HG02870 (cell line): Measurements from ENCODE around the gene ZNF608.
A peak's percentile ranks its signal among the peaks of the same experiment; 100 is the strongest.

Experiments used
- ATAC-seq: cut with Tn5 transposase; IDR thresholded peaks from one replicate; pipeline ENCODE4 v1.9.1; 2021; ENCODE audit warnings: mild to moderate bottlenecking, moderate library complexity; ENCODE audit not compliant: unreplicated experiment

Gene ZNF608

GRCh38 chr5:124721229-124721735, 25.2 kb downstream of the ZNF608 start:
- no peak for ATAC-seq

DNA sequence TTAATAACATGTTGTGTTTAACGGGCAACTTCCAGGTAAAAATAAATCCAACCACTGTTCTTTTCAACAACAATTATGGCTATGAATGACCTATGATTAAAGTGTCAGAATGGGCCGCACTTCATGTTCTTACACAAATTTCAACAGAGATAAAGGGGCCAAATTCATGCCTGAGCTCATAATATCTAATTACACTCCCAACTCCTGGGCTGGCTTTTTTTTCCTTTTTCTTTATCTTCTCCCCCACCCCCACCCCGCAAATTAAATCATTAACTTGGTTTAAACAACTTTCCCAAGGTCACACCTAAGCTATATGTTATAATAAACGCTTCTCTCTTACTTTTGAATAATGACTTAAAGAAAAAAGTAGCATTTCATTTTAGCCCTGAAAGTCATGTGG, 25.8 kb downstream of the ZNF608 start:
- no peak for ATAC-seq

DNA sequence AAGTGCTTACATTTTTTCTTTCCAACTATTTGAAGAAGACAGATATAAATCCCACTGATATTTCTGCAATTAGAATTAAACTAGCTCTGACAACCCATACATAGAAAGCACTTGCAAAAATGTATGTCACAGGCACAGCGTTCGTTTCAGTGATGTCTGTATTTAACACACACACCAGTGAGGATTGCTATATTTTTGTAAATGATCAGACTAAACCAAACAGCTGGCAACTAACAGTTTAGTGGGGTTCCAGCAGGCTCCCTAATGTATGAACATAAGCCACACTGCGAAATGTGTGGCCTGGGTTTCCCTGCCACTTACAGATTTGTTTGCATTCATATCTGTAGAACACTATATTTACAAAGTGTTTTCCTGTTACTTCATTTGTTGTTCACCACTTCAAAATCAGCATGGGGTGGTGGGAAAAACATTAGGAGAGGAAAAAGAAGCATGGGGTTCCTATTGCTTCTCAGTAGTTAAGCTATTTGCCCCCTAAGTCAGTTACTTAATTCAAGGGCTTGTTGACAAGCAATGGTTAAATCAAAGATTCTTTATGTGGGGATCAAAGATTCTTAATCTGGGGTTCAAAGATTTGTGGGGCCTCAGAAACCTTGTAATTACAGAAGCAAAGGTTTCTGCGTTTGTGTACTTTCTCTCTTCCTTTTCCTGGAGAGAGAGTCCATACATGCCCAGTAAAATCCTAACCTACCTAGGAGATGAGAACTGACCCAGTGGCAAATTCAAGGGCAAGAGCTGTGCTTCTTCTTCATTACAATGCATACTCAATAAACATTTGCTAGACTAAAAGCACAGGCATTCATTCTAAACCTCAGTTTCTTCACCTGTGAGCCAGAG, 27.1 kb downstream of the ZNF608 start:
- ATAC-seq = no peak

DNA sequence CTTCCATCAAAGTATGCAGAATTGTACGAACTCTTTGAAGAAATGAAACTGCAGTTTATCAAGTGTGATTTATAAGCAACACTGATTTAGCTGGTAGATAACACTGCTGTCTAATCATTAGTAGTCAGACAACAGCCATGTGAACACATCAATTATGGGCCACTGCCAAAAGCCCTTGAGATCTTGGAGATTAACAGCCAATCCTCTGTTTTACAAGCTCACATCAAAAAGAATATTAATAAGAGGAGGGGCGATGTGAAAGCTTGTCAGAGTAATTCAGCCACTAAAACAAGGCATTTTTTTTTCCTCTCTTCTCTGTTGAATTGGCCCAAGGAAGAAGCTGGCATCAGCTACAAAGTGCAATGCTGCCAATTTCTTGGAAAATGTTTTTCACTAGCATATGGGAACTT, 28.1 kb downstream of the ZNF608 start:
- no peak for ATAC-seq

DNA sequence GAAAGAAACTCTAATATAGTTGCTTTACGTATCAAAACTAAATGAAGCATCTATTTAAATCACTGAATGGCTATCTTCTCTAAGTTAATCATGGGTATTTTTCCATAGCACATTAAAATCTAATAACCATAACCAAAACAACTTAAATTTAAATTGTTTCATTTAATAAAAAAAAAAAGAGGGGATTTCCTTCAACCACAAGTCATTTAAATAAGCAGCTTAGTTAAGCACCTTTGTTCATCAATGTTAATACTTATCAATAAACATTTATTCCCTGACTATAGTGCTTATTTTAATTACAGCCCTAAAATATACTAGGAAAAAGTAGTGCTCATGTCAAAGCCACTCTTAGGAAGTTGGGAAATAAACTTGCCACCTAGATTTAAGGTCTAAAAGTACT, 30.3 kb downstream of the ZNF608 start:
- no peak for ATAC-seq

GRCh38 chr5:124714910-124715309, 31.5 kb downstream of the ZNF608 start:
- no peak for ATAC-seq

GRCh38 chr5:124713595-124713994, 32.8 kb downstream of the ZNF608 start:
- ATAC-seq = no peak

DNA sequence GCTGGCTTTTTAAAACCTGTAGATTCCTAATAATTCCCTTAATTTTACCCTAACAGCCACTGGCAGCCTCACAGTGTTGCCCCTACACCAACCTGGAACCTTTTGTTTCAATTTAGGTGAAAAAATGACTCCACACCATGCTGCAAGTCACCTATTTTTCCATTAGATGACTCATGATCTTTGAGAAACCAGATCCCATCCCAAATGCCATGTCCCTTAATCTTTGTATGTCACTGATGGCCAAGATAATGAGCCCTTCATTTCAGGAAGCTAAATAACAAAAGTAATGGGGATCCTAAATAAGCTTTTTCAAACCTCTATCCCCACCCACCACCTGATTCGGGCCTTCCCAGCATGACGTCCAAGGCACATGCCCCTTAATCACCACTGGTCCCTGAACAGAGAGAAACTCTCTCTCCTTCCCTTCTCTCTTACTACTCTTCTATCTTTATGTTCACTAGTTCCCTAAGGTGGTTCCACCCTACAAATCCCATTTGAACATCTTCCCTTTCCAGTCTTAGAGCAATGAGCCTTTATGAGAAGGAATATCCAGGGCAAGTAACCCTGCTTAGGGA, 33.6 kb downstream of the ZNF608 start:
- ATAC-seq = no peak

DNA sequence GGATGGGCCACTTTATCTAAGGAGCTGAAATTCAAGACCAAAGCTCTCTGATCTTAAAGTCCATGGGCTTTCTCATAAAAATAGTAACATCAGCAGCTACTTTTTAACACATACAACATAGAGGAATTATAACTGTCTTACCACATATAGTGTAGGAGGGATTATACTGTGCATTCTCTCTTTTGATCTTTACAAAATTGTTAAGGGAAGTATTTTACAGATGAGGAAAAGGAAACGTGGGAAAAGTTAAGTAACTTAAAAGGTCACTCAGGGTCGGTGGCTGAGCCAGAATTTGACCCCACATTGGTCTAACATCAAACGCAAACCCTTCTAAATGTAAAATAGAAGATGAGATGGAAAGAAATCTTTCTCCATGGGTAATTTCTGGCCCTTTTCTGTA, 38.4 kb downstream of the ZNF608 start:
- no peak for ATAC-seq

DNA sequence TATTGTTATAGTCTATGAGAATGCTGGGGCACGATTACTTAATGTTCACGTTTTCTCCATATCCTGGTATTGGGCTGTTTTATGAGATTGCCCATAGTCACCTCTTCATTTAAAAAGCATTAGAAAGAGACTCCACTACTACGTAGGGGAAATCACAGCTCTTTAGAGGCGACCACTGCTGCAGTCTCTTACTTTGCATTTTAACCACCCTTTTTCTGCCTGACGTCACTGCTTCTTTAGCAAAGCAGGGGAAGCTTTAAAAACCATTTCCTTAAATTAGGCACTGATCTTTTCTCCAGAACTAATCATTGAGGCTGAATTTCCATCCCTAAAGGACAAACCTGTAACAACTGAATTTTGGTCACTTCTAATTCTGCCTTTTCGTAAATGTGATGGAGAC, 38.9 kb downstream of the ZNF608 start:
- peak; percentile 35 for ATAC-seq

DNA sequence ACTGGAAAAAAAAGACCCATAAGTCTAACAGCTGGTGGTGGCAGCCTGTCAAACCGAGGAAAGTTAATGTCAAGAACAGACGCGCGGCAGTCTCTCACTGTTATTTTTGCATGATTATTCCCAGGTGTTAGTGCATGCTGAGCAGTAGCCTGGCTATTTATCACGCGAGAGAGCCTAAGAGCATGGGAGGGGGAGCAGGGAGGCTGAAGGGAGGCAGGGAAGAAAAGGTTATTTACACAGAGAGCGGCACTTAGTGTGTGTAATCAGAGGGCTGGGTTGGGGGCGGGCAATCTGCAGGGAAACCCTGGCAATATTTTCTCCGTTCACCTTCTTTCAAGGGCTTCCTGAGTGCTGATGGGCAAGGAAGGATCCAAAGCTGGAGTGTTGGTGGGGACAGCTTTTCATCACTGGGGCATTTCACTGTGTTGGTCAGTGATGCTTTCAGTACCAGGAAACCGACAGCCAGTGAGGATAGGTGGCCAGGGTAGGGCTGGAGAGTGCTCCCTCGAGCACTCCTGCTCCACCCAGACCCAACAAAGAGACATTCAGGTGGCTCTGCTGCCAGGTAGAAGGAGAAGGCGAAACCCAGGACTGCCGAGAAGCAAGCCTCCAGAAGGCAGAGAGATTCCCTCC, 39.6 kb downstream of the ZNF608 start:
- ATAC-seq = no peak

GRCh38 chr5:124706051-124706450, 40.4 kb downstream of the ZNF608 start:
- no peak for ATAC-seq

- no peak for ATAC-seq
These were observed 40.9 kb downstream of the ZNF608 start for GRCh38 chr5:124705577-124705976.

GRCh38 chr5:124704594-124705284, 41.7 kb downstream of the ZNF608 start:
- peak; percentile 63 for ATAC-seq

- ATAC-seq = no peak
These were observed 42.4 kb downstream of the ZNF608 start for GRCh38 chr5:124703995-124704394.

- ATAC-seq = no peak
These were observed 43.9 kb downstream of the ZNF608 start for GRCh38 chr5:124702525-124702924.

DNA sequence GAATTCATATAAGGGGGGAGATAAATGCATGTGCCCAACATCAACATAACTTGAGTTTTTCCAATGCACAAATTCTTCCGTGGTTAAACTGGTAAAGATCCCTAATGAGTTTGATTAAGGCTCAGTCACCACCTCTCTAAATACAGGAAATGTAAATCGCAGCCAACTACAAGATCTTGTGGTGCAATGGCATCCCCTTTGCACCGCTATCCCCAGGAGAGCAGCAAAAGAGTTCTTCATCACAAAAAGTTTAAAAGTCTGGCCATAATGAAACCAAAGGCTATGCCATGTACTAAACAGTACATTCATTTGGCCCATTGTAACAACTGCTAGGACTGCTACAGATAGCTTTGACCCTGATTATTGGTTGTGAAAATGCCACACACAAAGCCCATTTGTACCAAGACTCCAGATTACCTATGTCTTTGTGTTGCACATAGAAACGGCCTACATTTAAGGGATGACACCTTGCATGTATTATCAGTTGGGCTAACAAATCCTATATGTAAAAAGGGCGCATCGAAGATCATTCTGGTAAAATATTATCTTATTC, 44.5 kb downstream of the ZNF608 start:
- no peak for ATAC-seq

DNA sequence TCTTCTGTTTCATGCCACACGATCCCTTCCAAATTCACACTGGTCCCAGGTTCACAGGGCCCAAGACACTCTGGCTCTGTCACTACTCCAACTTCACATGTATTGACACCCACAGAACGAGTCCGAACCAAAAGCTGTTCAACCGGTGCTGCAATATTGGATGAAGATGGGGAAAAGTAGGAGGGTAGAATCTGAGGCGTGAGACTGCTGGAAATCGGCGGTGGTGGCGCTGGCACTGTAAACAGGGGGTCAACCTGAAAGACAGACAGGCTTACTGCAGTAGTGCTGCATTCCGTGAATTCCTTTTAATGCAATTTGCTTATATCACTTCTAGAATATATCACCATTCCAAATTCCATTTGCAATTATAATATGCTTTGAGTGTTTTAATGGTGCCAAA, 45.4 kb downstream of the ZNF608 start:
- ATAC-seq = no peak

DNA sequence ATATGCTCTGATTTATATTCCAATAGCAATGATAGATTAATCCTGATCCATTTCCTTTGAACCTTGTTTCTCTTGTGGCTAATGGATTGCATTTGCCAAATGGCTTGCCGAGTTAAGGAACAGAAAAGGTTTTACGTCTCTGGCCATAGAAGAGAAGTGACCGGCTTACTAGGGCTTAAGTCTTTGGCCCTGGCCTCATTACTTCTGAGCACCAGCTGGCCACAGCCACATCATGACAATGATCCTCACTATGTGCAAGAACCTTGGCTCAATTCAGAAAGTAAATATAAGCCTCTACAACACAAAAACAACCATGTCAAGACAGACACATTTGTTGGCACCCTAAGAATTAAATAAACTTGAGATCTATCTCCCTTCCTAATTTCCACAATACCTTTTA, 46.1 kb downstream of the ZNF608 start:
- no peak for ATAC-seq

DNA sequence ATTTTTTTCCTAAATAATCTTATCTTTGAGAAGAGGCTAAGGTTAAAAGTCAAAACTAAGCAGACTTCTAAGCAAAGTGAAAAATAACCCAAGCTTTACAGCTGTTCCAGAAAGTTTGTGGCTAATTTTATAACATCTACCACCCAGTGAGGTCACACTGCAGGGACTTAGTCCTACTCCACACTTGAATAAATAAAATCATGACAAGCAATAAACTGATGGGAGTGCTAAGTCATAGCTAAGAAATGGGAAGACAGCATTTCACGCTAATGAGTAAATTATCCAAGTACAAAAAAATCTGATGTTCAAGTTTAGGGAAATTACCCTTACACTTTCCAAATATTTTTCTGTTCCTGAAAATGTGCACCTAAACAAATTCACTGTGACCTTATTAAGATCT, 47.7 kb downstream of the ZNF608 start:
- ATAC-seq = no peak
